Hindlimb muscle (tissue), 1 donor: ENCODE data around the gene TNFRSF25. TPM values are rescaled to one million over a fixed set of nuclear protein-coding genes. Genes with fewer than 3 reads are reported as not detected.

Experiments used
- DNase-seq: peaks from one replicate; pipeline ENCODE4 v3.0.0-alpha.2; 2013
- polyA plus RNA-seq: library from polyadenylated mRNA; unstranded; fragments of 120-200 nt; gene quantifications from one replicate; pipeline ENCODE4 v1.2.1, GENCODE V29; 2013; ENCODE audit not compliant: insufficient read length

Gene TNFRSF25
- polyA plus RNA-seq, 1 donor: 14.7 TPM

DNA sequence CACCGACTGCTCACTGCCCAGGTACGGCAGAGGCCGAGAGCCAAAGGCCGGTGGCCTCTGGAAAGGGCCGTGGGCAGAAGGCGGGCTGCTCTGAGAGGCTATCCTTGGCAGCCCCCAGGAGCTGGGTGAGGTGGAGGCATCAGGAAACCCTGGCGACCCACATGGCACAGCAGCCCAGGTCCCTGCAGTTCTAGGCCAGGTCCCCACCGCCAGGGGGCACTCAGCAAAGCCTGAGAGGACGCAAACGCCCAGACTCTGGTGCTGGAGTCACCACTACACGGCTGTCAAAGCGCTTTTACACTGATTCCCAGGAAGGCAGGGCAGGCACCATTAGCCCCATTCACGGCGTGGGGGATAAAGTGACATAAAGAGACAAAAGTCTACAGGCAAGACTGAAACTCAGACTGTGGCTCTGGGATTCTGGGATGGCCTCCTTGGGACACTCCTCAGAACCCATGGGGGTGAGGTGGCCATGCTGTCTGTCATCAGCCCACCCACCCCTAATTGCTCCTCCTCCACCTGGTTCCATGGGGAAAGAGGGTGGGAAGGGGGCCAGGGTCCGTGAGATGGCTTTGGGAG, 20.5 kb upstream of the TNFRSF25 start:
- DNase-seq: peak; percentile 78

DNA sequence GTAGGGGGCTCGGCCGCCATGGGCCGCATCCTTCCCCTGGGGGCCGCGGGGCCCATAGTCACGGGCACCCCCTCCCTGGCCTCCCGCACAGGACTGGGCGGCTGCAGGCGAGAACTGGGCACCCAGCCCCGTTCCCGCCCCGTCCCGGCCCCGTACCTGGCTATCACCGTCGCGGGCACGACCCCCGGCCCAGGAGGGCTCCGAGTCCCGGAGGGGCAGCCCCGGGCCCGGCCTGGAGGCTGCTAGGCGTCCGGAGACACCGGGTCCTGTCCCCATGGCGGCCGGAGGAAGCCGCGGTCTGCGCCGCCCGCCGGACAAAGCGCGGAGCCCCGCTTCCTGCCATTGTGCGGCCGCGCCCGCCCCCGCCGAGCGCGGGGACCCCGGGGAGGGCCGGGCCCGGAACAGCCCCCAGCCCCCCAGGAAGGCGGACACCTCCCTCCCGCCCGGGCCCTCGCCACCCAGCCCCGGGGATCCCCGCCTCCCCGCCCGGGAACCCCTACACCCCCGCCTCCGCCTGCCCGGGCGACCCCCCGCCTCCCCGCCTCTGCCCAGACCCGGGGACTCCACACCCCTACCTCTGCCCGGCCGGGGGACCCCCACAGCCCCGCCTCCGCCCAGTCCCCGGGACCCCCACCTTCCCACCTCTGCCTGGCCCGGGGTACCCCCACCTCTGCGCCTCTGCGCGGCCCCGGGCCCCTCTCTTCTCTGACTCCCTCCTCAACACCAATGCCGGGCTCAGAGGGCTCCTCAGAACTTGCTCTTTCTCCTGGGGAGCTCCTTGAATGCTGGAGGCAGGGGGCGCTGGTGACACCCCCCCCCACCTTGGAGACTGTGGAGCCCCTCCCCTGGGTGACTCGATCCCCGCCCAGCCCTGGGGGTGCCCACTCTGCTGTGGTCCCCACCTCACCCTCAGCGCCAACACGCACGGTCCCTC, 19.5 kb upstream of the TNFRSF25 start:
- DNase-seq: no peak

DNA sequence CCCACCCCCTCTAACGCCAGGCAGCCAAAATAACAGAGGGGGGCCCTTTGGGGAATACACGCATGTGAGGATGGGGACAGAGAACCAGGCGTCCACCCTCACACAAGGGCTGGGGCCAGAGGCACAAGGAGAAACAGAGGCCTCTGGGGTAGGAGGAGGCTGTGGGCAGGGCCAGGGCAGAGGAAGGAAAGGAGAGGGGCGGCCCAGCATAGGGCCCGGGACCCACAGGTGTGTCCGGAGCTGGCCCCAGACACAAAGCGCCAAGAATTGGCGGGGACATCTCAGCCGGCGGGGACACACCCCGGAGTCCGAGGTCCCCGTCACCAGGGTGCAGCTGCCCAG, 18.8 kb upstream of the TNFRSF25 start:
- no peak for DNase-seq

DNA sequence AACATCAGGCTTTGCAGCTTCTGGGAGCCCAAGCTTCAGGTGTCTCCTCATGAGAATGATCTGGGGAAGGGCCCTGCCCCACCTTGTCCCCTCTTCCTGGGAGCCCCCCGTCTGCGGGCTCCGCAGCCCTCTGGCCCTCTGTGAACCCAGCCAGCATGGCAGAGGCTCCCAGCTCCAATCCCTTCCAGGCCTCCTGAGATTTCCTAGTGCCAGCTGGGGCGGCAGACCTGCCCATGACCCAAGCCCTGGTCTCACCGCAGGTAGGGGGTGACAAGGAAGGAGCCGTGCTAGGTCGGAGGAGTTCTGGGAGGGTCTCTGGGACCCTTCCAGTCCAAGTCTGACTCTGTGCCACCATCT, 17.8 kb upstream of the TNFRSF25 start:
- DNase-seq: no peak

DNA sequence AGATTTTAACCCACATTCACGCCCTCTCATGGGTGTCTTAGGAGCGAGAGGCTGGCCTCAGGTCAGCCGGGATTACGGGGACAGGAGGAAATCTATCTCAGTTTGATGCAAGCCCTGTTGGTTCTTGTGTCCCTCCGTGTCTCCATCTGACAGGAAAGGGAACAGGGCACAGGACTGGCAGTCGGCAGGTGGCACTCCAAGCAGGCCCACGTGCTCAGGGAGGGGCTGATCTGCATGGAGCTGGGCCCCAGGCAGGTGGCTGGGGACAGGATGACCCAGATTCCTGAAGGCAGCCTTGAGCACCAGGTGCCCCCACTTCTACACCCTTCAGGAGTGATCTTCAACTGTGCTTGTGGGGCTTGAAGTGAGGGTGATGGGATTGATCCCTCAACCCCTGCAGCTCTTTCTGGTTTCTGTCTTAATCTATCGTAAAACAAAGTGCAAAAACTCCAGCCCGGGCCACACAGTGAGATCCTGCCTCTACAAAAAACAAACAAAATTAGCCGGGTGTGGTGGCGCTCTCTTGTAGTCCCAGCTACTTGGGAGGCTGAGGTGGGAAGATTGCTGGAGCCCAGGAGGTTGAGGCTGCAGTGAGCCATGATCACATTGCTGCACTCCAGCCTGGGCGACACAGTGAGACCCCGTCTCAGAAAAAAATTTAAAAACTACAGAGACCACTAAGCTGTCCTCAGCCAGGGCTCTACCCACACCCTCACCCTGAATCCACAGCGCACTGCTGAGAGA, 17.2 kb upstream of the TNFRSF25 start:
- DNase-seq: no peak

DNA sequence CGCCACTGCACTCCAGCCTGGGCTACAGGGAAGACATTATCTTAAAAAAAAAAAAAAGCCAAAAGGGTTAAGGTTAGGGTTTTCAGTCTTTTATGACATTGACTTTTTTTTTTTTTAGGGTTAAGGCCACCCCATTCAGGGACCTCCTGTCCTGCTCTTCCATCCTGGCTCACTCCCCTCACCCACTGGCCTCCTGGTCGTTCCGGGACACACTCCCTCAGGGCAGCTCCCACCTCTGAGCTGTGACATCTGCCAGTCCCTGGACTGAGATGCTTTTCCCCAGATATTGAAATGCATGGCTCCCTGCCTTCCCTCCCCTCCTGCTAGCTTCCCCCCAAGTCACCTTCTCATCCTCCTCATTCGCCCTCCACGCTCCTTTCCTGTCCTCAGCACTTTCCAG, 15.8 kb upstream of the TNFRSF25 start:
- DNase-seq: no peak

DNA sequence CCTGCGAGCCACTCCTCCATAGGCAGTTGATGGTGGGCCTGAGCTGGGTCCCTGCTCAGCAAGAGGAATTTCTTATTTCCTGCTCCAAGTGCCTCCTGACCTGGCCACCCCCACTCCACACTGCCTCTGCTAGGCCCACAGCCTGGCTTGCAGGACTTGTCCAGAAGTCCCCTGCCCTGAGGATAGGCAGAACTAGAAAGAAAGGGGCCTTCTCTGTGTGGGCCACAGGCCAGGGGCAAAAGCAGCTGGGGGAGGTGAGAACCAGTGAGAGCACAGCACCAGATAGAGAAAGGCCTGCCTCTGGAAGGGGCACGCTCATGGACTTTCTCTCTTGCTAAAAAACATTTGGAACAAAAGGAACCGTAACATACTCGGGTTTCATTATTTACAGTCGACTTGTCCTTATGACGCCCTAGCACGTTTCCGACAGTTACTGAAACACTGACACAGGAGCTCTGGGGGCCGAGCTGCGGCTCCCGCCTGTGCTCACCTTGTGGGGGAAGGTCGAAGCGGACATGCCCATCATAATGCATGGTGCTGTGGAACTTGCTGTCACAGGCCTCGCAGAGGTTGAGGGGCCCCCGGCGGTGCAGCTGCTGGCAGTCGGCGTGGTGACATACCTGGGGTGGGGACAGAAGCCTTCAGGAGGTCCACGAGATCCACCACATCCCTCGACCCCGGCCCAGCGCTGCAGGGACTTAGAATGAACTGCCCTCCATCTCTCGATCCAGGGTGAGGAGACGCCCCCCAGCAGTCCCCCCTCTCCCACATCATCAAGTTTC, 11.3 kb upstream of the TNFRSF25 start:
- no peak for DNase-seq

DNA sequence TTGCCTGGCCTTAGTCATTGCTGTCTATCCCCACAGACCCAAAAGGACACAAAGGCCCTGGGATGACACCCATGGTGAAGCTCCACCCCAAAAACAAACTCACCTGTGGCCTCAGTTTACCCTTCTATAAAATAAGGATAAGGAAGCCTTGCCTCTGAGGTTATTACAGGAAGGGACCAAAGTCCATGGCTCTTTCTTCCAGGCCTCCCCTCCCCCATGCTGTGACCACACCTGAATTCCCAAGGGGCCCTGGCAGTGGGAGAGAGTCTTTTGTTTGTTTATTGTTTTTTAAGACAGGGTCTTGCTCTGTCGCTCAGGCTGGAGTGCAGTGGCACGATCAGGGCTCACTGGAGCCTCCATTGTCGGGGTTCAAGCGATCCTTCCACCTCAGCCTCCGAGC, 10.5 kb upstream of the TNFRSF25 start:
- DNase-seq: no peak

DNA sequence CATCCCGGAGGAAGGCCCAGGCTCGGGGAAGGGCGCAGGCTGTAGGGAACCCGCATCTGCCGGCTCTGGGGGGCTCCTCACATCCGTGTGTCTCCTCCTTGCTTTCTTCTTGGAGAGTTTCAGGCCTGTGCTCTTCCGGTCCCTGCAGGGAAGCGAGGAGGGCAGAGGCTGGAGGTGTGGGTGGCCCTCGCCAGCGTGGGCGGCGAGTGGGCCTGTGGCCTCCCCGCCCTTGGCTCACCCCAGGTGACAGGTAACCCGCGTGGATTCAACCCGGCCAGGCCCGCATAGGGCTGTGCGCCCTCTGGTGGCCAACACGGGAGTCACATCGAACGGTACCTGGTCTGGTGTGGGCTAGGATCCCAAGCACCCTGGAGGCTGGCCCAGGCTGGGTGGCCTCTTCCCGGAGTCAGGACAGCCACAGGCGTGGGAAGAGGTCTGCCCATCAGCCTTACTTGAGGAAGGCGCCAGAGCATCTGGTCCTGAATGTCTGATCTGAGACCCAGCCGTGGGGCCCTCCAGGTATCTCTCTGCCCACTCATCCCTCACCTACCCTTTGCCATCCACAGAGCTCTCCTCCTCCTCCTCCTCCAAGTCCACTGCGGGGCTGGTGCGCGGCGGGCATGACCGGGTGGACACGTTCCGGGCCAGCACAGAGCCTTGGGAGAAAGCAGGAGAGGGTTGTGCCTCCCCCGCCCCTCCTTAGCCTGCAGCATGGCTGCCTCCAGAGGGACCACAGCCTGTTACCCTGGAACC, 9.6 kb upstream of the TNFRSF25 start:
- DNase-seq: no peak

DNA sequence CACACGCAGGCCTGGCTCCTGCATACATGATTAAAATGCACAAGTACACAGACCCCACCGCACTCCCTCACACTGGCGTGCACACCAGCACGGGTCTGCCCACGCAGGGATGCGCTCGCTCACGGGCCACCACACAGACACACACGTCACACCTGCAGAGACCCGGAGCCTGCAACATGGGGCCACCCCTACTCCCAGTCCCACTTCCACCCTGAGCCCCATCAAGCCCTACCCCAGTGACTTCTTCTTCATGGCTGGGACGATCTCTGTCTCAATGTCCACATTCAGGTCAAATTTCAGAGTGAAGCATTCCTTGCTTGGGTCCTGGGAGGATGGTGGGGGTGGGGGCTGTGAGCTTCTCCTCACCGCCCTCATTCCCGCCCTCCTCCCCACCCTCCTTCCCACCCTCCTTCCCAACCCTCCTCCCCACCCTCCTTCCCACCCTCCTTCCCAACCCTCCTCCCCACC, 8.9 kb upstream of the TNFRSF25 start:
- DNase-seq: no peak

DNA sequence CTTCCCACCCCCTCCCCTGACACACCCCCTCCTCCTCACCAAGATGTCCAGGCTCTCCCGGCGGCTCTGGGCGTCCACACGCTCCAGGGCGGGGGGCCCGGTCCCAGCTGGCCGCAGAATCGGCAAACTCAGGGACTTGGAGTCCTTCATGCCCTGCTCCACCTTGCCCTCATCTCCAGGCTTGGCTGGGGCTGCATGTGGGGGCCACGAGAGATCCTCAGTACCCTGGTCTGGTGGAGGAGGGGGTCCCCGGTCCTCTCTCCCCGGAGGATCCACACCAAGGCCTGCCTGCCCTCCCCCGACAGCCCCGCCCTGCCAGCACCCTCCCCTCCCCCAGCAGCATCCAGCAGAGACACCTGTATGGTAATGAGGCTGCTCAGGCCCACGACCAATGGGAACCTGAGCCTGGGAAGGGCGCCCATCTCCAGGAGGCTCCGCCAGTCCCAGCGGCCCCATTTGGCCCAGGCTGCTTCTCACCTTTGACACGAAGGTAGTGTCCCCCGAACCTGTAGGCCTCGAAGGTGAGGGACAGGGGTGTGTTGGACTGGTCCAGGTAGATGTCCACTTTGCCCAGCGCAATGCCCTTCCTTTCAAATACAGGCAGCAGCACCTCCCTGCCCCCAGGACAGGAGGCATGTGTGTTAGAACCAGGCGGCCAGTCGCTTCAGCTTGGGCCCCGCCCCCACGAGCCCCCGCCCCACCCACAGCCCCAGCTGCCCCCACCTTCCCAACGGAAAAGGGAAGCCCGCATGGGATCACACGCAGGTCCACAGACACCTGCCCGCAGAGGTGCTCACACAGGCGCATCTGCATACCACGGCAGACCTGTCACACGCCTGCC, 8.2 kb upstream of the TNFRSF25 start:
- no peak for DNase-seq

DNA sequence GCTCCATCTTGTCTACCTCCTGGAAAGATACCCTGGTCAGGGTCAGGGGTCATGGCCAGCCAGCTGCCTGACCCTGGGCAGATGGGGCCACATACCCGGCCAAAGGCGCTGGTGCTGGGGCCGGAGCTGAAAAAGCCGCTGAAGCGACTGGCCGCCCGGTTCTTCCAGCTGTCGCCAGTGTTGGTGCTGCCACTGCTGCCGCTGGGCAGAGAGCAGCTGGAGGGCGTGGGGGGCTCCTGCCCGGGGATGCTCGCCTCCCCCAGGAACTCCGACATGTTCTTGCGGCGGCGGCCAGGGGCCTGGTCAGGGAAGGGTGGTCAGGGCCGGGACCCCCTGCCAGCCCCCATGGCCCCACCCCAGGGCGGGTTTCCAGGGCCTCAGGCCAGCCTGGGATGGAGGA, 7.2 kb upstream of the TNFRSF25 start:
- DNase-seq: no peak

DNA sequence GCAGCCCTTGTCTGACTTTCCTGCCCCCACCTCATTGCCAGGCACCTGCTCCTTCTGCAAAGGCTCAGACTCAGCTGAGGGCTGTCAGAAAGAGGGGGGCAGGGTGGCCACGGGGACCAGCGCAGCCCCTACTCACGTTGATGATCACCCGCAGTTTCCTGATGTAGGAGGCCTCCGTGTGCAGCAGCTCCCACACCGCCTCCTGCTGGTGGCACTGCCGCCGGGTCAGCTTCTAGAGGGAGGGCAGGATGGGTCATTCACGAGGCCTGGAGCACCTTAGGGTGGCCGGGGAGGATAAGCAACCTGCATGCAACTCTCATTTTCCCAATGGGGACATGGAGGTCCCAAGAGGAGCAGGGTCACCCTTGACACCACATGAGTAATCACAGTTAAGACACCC, 6.4 kb upstream of the TNFRSF25 start:
- no peak for DNase-seq

DNA sequence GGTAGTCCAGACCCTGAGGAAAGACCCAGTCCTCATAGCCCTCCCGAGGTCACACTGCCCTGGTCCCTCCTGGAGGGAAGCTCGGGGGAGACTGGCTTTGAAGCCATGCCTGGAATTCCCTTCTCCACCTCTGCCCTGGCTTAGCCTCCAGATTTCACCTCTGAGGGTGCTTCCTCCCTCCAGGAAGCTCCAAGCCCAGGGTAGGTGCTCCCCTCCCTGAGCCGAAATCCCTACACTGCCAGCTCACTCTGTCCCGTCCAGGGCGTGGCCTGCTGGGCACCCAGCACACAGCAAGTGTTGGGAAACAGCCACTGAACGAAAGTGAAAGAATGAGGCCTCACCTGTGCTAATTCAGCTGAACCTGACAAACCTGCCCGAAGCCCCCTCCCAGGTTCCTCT, 6.0 kb upstream of the TNFRSF25 start:
- no peak for DNase-seq

DNA sequence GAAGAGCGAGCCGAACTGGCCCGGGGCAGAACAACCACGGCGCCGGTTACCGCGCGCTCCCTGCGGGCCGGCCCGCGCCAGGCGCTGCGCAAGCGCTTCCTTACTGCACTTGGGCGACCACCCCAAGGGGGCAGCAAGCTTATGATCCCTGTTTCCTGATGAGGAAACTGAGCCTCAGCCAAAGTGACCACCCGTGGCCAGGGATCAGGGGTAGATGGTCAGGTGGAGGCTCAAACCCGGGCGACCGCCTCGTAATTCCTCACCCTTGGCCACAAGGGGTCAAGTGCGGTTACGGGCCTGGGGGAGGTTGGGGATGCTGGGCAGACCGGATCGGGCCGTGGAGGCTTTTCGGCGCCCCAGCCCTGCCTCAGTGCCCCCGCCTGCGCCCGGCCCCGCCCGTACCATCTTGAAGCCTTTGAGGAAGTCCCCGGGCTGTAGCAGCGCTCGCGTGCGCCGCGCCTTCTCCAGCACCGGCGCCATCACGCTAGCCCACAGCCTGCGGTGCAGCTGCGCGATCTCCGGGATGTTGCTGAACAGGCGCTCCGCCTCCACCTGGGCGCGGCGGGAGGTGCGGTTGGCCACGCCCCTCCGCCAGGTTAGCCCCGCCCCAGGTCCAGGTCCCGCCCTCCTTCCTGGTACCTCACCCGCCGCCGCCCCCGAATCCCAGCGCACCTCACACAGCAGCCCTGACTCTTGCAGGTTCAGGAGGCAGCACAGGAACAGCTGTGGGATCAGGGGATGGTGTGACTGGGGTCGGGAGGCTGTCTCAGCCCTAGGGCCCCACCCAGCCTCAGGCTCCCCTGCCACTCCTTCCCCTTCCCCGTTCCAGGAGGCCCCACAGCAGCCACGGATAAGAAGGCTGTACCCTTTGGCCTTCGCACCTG, 5.4 kb upstream of the TNFRSF25 start:
- DNase-seq: no peak

DNA sequence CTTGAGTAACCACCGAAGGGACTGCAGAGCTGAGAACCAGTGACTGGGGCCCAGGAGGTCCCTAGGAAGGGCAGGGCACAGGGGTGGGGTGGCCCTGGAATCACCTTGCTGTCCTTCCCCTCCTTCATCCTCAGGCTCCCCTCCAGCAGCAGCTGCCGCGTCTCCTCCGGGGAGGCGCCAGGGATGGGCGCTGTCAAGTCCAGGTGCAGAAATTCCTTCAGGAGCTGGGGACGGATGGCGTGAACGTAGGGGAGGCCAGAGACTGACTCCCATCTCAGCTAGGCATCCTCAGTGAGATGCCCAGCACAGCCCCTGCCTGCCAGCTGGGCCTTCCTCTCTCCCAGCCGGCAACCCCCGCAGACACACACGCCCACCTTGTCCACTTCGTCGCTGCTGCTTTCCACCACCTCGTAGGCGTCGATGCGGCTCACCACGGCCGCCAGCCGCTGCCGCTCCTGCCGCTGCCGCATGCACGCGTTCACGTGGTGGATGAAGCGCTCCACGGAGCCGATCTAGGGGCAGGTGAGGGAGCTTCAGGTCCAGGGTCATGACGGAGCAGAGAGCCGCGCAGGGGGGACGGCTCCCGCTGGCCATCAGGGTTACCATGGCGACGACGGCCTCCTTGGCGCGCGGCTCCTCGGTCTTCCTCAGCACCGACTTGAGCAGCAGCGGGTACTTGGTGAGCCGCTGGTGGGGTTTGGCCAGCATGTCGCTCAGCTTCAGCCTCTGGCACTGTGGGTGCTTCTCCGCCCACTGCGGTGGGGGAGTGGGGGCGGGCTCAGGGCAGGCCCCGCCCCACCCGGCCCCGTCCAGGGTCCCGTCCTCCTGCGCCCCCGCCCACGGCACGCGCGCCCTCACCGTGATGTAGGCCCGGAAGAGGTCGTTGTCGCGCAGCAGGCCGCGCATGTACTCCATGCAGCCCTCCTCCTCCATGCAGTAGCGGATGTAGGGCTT, 4.4 kb upstream of the TNFRSF25 start:
- no peak for DNase-seq

DNA sequence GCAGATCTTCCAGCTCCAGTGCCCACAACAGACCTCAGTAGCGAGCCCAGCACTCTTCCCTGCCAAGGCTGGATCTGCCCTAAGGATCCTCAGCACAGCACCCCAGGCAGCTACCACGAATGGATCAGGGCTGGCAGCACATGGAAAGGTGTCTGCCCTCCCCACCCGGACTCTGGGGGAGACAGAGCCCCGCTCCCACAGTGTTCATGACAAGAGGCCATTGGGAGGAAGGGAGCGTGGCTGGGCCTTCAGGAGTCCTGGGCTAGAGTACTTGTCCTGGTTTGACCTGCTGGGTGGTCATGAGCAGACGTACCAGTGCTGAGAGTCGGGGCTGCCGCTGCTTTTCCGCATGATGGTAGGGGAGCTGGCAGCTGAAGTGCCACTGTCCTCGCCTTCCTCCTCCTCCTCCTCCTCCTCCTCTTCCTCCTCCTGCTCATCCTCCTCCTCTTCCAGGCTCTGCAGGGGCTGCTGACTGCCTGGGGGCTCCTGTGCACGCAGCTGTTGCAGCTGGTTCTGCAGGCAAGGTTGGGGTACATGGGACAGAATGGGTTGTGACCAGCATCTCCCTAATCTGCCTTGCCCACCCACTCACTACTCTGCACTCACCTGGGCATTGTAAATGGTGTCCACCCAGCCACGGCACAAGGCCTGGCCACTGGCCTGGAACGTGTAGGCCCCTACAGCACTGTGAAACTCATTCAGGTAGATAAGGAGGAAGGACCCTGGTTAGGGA, 2.9 kb upstream of the TNFRSF25 start:
- no peak for DNase-seq
